Keratinocyte (primary cell): ENCODE measurements around the gene ZNF664. TPM values are rescaled to one million over a fixed set of nuclear protein-coding genes. Genes with fewer than 3 reads are reported as not detected.

Experiments used
- DNase-seq: peaks from one replicate; pipeline ENCODE4 v3.0.0-alpha.2; 2011; ENCODE audit warnings: low read depth, missing footprints, low spot score
- FAIRE-seq: peaks from 2 replicates; lab custom pipeline; 2011; peaks lifted over from hg19 to GRCh38; lab: Jason Lieb, UNC
- H2AFZ ChIP-seq: 2 replicates; pipeline ENCODE4 v1.6.0; 2012; ENCODE audit warnings: low read length, control low read depth, inconsistent platforms; ENCODE audit not compliant: control insufficient read depth
- H3K27ac ChIP-seq: 2 replicates; pipeline ENCODE4 v1.5.1; 2011; ENCODE audit warnings: low read length; ENCODE audit not compliant: control insufficient read depth, insufficient read depth
- H3K27me3 ChIP-seq: 3 replicates; pipeline ENCODE4 v1.6.0; 2011; ENCODE audit warnings: low read length; ENCODE audit not compliant: control insufficient read depth, insufficient read depth; ENCODE audit errors: extremely low read depth
- H3K36me3 ChIP-seq, 2 experiments: 2 replicates in 1 of 2; 3 replicates in 1 of 2; pipeline ENCODE4 v1.5.1; 2011; ENCODE audit warnings: low read length in 2 of 2, mild to moderate bottlenecking in 1 of 2; ENCODE audit not compliant: control insufficient read depth in 2 of 2, insufficient read depth in 2 of 2; ENCODE audit errors: extremely low read depth in 1 of 2
- H3K4me1 ChIP-seq: 3 replicates; pipeline ENCODE4 v1.5.1; 2011; ENCODE audit warnings: low read length; ENCODE audit not compliant: control insufficient read depth, insufficient read depth; ENCODE audit errors: extremely low read depth
- H3K4me2 ChIP-seq: 3 replicates; pipeline ENCODE4 v1.6.0; 2011; ENCODE audit warnings: low read depth, low read length; ENCODE audit not compliant: control insufficient read depth, insufficient read depth; ENCODE audit errors: extremely low read depth
- H3K4me3 ChIP-seq, 3 experiments: fragments of 200-600 bp in 1 of 3; sonication (generic) in 1 of 3; 2 replicates in 2 of 3; 3 replicates in 1 of 3; pipeline ENCODE4 v1.5.1; 2011 to 2016; ENCODE audit warnings: low read length in 3 of 3, mild to moderate bottlenecking in 3 of 3, control low read depth in 2 of 3, inconsistent platforms in 1 of 3, low read depth in 1 of 3, mixed read lengths in 1 of 3, mixed run types in 1 of 3, moderate library complexity in 1 of 3; ENCODE audit not compliant: control insufficient read depth in 2 of 3, insufficient read depth in 2 of 3; ENCODE audit errors: extremely low read depth in 1 of 3
- H3K79me2 ChIP-seq: 2 replicates; pipeline ENCODE4 v1.6.0; 2012; ENCODE audit warnings: low read length; ENCODE audit not compliant: control insufficient read depth, insufficient read depth
- H3K9ac ChIP-seq: 3 replicates; pipeline ENCODE4 v1.6.0; 2011; ENCODE audit warnings: low read length; ENCODE audit not compliant: control insufficient read depth, insufficient read depth; ENCODE audit errors: extremely low read depth
- H3K9me1 ChIP-seq: 3 replicates; pipeline ENCODE4 v1.6.0; 2011; ENCODE audit warnings: low read length; ENCODE audit not compliant: control insufficient read depth, insufficient read depth; ENCODE audit errors: extremely low read depth
- H3K9me3 ChIP-seq: 2 replicates; pipeline ENCODE4 v1.5.1; 2012; ENCODE audit warnings: low read depth, low read length; ENCODE audit not compliant: control insufficient read depth
- H4K20me1 ChIP-seq: 3 replicates; pipeline ENCODE4 v1.6.0; 2011; ENCODE audit warnings: low read length; ENCODE audit not compliant: control insufficient read depth, insufficient read depth; ENCODE audit errors: extremely low read depth
- EZH2 ChIP-seq: IDR thresholded peaks from one replicate; pipeline ENCODE4 v1.6.1; 2012; ENCODE audit warnings: inconsistent platforms, mild to moderate bottlenecking, low read length, moderate library complexity
- dilution Hi-C: fragments of 300-500 bp; cut with MboI; formaldehyde crosslinking; loops from one replicate; pipeline ENCODE4 v1.7.0; 2020; ENCODE audit warnings: low sequenced_read_pairs; ENCODE audit not compliant: extremely low pct_ligation_motif_present
- polyA plus RNA-seq, 5 experiments: library from polyadenylated mRNA; depleted of rRNA in 3 of 5; stranded (reverse) in 3 of 5; stranded (forward) in 1 of 5; unstranded in 1 of 5; fragments of >200 nt; gene quantifications; 1 replicate in 1 of 5; 2 replicates in 3 of 5; 3 replicates in 1 of 5; pipeline versions ENCODE4 v1.2.1 to v1.2.3, GENCODE V29; 2011 to 2012; ENCODE audit warnings: missing spikeins in 2 of 5, low read depth in 1 of 5, low replicate concordance in 1 of 5
- TF ChIP-seq, protein P1 (sequence below), 3 experiments: IDR thresholded peaks in 1 of 3; conservative IDR thresholded peaks in 1 of 3; optimal IDR thresholded peaks in 1 of 3; 2 replicates in 2 of 3; 3 replicates in 1 of 3; pipeline versions ENCODE3 to v1.5.1; 2011; ENCODE audit warnings: low read length in 3 of 3, mild to moderate bottlenecking in 3 of 3, moderate library complexity in 2 of 3, control low read depth in 1 of 3, inconsistent platforms in 1 of 3; ENCODE audit not compliant: insufficient read depth in 2 of 3; ENCODE audit errors: extremely low read depth in 1 of 3

The ZNF664 gene
- polyA plus RNA-seq, 1 donor (not counting 4 experiments of a cell fraction or from before 2014, with no cell fraction given) = 48.7 TPM

- no peak for FAIRE-seq
- H3K4me2 ChIP-seq = no peak overlapping the region
- H3K9me1 ChIP-seq = no peaks in the 10 kb centered on the region
- H3K27ac ChIP-seq = no peak overlapping the region
- H3K9ac ChIP-seq = no peak overlapping the region
- no peak for DNase-seq
- H2AFZ ChIP-seq = no peak overlapping the region
- H3K27me3 ChIP-seq = no peaks in the 10 kb centered on the region
- no peaks in the 10 kb centered on the region for H3K36me3 ChIP-seq
- no peak for TF ChIP-seq EZH2
- TF ChIP-seq, protein P1, sequence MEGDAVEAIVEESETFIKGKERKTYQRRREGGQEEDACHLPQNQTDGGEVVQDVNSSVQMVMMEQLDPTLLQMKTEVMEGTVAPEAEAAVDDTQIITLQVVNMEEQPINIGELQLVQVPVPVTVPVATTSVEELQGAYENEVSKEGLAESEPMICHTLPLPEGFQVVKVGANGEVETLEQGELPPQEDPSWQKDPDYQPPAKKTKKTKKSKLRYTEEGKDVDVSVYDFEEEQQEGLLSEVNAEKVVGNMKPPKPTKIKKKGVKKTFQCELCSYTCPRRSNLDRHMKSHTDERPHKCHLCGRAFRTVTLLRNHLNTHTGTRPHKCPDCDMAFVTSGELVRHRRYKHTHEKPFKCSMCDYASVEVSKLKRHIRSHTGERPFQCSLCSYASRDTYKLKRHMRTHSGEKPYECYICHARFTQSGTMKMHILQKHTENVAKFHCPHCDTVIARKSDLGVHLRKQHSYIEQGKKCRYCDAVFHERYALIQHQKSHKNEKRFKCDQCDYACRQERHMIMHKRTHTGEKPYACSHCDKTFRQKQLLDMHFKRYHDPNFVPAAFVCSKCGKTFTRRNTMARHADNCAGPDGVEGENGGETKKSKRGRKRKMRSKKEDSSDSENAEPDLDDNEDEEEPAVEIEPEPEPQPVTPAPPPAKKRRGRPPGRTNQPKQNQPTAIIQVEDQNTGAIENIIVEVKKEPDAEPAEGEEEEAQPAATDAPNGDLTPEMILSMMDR (optimal IDR thresholded peaks at IDR 0.05 in 1 of 3, IDR thresholded peaks at IDR 0.05 in 1 of 3, conservative IDR thresholded peaks at IDR 0.05 in 1 of 3; ENCODE audit: extremely low read depth in 1 of 3, insufficient read depth in 2 of 3, low read length in 3 of 3) = peak in 2 of 3 experiments; percentile 8 to 29
- H4K20me1 ChIP-seq = no peaks in the 10 kb centered on the region
- no peaks in the 10 kb centered on the region for H3K79me2 ChIP-seq
- H3K4me3 ChIP-seq = no peak overlapping the region
- no peaks in the 10 kb centered on the region for H3K4me1 ChIP-seq
- H3K9me3 ChIP-seq = no peaks in the 10 kb centered on the region
- dilution Hi-C loops = no loop called here
Measured at GRCh38 chr12:124053851-124054250, 80.8 kb downstream of the ZNF664 start.

- no peaks in the 10 kb centered on the region for H3K4me1 ChIP-seq
- no peak overlapping the region for H3K27ac ChIP-seq
- no peak overlapping the region for H3K9ac ChIP-seq
- no peaks in the 10 kb centered on the region for H4K20me1 ChIP-seq
- no peak overlapping the region for H2AFZ ChIP-seq
- no peak overlapping the region for H3K4me2 ChIP-seq
- no peaks in the 10 kb centered on the region for H3K27me3 ChIP-seq
- dilution Hi-C loops = no loop called here
- DNase-seq (no peak), FAIRE-seq (no peak)
- TF ChIP-seq EZH2 = no peak
- TF ChIP-seq, protein P1 (optimal IDR thresholded peaks at IDR 0.05 in 1 of 3, IDR thresholded peaks at IDR 0.05 in 1 of 3, conservative IDR thresholded peaks at IDR 0.05 in 1 of 3; ENCODE audit: extremely low read depth in 1 of 3, insufficient read depth in 2 of 3, low read length in 3 of 3) = no peak
- H3K4me3 ChIP-seq = no peak overlapping the region
- H3K36me3 ChIP-seq = no peaks in the 10 kb centered on the region
- no peaks in the 10 kb centered on the region for H3K9me3 ChIP-seq
- H3K79me2 ChIP-seq = no peaks in the 10 kb centered on the region
- no peaks in the 10 kb centered on the region for H3K9me1 ChIP-seq
Measured at GRCh38 chr12:124055066-124055465, 82.1 kb downstream of the ZNF664 start.
